GDM1 (cell line): ENCODE data around the gene B3GNT7.
"Not testable (repeated sequence)": the region's sequence is repeated elsewhere in the genome, so short reads cannot be mapped to it uniquely, and the experiment has no call there.

Source experiments
- DNase-seq: peaks from one replicate; lab custom pipeline; 2025; lab: John Stamatoyannopoulos, UW

B3GNT7 gene

DNA sequence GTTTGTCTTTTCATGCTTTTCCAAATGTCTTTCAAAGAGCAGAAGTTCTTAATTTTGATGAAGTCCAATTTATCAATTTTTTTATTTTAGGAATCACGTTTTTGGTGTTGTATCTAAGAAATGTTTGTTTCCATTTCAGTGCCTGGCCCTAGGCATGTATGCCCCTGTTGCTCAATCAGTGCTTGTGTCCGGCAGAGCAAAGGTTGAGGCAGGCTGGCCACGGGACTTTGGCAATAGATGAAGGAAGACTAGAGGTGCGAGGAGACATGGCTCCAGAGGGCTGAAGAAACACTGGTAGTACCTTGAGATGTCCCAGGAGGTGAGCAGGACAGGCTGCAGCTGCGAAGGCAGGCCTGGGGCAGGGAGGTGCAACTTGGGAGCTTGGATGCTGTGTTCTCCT is 10.1 kb upstream of the B3GNT7 start:
- DNase-seq, result no peak

DNA sequence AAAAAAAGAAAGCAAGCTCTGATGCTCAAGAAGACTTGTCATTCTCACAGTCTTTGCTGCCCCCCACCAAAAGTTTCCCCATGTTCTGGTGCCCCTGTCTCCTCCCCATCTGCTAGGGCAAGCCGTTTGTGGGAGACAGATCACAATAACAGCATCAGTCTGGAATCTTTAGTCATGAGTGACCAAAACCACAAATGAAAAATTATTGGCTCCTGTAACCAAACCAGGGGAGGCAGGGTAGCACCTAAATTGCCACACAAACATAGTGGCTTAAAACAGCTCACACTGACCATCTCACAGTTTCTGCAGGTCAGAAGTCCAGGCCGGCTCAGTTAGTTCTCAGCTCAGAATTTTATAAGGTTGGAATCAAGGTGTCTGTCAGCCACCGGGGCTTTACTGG is 9.1 kb upstream of the B3GNT7 start:
- DNase-seq, result no peak

DNA sequence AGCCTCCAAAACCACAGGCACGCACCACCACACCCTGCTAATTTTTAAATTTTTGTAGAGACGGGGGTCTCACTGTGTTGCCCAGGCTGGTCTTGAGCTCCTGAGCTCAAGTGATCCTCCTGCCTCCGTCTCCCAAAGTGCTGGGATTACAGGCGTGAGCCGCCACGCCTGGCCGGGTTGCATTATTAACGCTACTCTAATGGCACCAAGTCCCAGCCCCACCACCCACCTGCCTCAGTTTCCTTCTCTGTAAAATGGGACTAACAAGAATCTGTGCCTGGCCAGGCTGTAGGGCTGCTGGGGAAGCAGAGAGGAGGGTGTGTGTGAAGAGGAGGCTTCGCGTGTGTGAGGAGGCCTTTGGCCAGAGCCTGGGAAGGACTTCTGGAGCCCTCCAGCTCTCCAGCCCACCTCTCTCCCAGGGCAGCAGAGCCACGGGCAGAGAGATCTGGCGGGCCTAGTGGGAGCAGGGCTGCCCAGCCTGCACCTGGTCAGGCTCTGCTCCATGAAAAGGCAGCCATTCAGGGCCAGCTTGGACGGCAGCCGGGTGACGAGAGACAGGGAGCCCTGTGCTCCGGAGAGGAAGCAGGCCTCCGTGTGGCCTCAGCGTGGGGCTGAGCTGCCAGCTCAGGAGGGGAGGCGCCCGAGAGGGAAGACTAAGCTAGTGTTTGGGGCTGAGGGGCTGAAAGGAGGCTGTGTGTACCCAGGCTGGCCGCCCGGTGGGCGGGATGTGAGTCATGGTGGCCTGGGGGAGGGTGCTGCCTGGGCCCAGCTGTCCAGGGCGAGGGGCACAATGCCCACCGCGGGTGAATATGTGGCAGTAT is 7.4 kb upstream of the B3GNT7 start:
- DNase-seq, result peak; percentile 57

DNA sequence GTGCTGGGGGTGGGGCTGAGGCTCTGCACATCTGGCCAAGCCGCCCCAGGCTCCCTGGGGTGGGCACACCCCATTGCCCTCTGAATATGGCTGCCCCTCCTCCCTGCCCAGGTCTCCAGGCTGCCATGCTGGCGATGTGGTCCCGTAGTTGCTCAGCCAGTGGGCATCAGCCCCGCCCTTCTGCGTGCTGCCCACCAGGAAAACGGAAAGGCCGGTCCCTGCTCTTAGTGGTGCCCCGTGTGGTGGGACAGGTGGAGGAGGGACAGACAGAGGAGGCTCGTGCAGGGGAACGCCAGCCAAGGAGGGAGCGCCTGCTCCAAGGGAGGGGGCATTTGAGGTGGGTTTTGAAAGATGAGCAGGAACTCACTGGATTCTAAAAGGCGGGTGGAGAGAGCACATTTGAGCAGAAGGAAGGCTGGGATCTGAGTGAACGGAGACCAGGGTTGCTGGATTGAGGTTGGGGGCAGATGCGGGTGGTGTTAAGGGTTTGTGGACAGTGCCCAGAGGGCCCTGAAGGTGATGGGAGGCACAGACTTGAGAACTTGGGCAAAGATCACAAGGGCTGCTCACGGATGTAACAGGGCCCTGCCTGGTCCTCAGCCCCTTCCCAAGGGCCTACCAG is 6.7 kb upstream of the B3GNT7 start:
- no peak for DNase-seq

DNA sequence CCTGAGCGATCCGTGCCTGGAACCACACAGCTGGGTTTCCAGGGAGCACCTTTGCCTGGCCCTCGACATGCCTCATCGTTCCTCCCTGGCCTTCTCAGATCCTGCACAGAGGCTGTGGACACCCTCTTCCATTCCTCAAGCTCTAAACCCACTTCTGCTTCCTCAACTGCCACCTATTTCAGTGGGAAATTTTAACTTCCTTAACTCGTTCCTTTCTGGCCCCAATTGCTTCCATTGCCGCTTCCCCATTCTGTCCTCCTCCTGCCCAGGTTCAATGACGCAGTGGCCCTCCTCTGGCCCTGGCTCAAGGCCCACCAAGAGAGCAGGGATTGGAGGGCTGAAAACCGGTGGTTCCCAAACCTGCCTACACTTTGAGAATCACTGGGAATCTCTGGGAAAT is 4.8 kb upstream of the B3GNT7 start:
- DNase-seq, result peak; percentile 41

DNA sequence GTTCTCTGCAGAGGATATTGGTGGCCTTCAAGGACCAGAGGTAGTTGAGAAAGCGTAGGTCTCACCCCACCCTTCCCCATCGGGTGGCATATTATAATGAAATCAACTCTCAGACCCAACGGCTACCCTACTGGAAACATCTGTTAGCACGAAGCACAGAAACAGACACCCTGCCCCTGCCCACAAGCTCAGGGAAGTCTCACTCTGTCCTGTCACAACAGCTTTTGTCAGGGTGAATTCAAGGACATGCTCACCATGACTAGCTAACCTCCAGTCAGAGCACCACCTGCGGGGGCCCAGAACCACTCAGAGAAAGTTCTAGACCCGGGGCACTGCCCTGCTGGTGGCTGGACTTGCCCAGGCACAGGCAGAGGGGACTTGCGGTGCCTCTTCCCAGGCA is 3.5 kb upstream of the B3GNT7 start:
- no peak for DNase-seq

DNA sequence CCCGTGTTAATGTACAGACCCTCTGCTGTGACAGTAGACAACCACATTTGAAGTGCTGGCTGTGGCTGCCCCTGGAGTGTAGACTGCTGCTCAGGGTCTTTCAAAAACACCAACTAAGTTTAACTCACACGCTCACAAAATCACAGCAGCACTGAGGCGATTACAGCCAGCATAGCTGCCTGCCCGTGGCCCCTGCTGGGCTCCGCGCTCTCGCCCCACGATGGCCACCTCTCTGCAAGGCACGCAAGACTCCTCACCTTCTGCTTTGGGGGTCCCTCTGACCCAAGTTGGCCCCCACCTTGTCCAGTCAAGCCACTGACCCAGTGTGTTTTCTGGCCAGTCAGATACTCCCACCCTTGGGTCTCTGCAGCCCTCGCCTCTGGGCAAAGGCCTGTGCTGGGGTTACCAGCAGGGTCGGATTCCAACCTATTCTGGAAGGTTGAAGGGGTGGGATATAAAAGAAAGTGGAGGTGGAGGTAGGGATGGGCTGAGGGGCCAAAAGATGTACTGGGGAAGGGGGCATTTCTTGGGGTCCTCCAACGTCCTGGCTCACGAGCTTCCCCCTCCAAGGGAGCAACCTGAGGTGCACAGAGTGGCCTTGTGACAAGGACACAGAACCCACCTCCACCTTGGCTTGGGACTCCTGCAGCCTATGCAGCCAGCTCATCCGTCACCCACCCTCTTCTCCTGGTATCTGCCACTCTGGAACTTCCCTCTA is 2.9 kb upstream of the B3GNT7 start:
- DNase-seq, result no peak

DNA sequence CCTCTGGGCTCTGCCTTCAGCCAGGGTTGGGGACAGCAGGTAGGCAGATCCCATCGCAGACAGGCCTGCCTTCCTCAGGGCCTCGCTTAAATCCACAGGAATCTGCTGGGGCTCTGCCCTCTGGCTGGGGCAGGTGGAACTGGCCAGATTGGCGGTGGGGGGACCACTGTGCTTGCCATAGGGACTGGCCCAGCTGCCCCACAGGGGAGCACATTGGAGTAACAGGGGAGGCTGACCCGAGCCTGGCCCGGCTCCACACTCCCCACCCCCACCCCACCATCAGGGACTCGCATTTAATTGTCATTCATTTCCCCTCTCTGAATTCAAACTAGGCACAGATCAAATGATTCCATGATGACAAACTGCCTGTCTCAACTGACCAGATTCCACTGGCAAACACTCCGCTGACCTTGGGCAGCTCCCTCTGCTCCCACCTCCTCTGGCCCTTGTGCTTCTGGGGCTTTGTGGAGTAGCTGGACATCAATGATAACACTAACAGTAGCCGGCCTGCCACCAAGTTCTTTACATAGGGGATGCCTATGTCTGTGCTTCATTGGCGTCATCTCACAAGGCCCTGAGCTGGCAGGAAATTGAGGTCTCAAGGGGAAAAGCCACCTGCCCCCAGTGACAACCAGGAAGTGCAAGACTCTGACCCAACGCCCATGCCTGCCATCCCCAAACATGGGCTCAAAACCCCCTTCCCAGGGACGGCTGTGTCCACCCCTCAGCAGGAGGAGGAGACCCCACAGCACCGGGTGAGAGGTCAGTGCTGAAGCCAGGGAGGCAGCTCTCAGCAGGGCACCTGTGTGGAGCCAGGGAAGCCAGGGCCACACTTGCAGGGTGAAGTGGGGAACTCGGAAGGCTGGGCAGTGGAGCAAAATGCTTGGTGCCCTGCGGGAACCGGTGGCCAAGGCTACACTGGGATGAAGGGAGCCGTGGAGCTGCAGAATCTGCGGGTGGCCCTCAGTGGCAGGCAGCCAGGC is 2.1 kb upstream of the B3GNT7 start:
- no peak for DNase-seq

DNA sequence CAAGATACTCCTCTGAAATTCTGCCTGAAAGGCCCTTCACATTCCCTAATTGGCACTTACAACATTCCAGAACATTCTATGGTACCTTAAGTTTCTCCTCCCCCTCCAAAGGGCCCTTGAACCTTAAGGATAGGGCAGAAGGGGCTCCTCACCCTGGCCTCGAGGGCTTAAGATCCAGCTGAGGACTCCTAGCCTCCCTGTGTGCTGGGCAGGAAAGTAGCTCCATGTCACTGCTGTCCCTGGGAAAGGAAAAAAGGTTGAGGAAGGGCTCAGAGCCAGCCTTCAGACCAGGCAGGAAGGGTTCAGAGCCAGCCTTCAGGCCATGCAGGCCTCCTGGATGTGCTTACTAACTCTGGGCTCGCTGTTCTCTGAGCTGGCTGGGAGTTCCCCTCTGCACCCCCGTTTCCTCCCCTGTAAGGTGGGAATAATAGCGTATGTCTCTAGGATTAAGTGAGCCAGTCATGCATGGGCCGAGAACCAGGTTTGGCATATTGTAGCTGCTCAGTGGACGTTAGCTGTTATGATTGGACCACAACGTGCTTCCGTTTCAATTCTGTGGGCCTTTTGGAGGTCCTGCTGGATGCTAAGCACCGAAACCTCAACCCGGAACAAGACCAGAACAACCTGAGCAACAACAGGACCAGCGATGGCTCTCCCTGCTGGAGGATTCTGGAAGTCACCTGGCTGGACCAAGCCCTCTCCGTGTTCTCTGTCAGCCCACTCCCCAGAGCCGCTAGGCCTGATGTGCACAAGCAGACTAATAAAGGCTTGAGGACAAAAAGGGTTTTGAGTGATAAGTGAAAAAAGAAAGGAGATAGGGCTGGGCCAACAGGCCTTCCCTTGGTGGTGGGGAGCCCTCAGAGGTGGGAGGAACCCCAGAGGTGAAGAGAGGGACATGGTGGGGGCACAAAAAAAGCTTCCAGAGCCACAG is 1.0 kb upstream of the B3GNT7 start:
- no peak for DNase-seq

DNA sequence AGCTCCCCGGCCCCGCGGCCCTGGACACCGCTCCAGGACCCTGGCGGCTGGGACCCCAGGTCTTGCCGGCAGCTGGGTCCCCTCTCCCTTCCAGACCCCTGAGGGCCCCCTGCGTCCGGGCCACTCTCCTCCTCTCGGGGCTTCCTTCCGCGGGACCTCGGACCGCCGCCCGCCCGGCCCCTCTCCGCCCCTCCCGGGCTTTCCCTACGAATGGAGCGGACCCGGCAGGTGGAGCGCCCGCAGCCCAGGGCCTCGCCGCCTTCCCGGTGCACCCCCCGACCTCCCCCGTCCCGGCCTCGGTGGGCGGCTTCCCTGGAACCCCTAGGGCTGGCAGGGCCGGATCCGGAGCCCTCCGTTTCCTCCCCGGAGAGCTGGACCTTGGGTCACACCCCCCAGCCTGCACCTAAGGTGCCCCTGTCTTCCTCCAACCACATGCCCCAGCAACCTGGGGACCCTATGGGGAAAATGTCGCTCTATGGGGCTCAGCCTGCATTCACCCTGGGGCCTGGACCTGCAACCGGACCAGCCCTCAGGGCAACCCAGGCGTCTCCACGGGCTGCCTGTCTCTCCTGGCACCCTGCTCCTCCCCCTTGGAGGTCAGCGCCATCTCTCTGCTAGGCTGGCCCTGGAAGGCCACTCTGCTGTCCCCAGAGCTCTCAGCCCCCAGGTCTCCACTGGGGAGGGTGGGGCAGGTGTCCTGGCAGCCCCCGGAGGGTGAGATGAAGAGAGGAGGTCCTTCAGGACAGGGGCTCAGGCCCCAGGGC is 730 bp downstream of the B3GNT7 start:
- DNase-seq, result no peak

DNA sequence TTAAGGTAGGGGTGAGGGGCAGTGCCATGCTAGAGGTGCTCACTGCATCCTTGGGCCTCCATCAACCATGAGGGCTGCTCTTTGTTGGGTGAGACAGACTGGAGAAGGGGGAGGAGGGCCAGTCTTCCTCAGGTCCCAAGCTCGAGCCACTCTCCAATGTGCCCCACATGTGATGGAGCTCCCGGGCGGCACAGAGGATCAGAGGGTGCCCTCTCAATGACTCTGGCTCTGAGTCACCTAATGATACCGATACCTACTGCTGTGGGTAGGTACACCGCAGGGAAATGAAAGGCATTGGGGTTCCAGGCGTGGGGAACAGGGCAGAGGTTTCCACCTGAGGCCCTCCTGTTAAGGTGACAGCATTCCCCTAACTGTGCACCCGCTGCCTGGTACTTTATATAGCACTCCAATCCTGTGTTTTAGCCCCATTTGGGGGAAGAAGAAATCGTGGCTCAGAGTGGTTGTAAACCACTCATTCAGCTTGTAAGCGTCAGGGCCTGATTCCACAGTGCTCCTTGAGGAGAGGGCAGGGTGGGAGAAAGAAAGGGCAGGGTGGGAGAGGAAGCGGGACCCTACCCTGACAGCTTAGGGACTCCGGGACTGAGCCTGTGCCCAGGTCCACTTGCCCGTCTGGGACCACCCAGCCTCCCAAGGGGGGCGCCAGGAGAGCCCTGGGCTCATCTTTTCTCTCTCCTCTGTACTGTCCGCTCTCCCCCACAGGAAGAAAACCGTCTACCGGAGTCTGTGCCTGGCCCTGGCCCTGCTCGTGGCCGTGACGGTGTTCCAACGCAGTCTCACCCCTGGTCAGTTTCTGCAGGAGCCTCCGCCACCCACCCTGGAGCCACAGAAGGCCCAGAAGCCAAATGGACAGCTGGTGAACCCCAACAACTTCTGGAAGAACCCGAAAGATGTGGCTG is 1.8 kb downstream of the B3GNT7 start:
- no peak for DNase-seq

DNA sequence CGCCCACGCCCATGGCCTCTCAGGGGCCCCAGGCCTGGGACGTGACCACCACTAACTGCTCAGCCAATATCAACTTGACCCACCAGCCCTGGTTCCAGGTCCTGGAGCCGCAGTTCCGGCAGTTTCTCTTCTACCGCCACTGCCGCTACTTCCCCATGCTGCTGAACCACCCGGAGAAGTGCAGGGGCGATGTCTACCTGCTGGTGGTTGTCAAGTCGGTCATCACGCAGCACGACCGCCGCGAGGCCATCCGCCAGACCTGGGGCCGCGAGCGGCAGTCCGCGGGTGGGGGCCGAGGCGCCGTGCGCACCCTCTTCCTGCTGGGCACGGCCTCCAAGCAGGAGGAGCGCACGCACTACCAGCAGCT is 2.4 kb downstream of the B3GNT7 start:
- DNase-seq, result no peak

DNA sequence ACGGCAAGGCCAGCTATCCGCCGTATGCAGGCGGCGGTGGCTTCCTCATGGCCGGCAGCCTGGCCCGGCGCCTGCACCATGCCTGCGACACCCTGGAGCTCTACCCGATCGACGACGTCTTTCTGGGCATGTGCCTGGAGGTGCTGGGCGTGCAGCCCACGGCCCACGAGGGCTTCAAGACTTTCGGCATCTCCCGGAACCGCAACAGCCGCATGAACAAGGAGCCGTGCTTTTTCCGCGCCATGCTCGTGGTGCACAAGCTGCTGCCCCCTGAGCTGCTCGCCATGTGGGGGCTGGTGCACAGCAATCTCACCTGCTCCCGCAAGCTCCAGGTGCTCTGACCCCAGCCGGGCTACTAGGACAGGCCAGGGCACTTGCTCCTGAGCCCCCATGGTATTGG is 3.1 kb downstream of the B3GNT7 start:
- no peak for DNase-seq

DNA sequence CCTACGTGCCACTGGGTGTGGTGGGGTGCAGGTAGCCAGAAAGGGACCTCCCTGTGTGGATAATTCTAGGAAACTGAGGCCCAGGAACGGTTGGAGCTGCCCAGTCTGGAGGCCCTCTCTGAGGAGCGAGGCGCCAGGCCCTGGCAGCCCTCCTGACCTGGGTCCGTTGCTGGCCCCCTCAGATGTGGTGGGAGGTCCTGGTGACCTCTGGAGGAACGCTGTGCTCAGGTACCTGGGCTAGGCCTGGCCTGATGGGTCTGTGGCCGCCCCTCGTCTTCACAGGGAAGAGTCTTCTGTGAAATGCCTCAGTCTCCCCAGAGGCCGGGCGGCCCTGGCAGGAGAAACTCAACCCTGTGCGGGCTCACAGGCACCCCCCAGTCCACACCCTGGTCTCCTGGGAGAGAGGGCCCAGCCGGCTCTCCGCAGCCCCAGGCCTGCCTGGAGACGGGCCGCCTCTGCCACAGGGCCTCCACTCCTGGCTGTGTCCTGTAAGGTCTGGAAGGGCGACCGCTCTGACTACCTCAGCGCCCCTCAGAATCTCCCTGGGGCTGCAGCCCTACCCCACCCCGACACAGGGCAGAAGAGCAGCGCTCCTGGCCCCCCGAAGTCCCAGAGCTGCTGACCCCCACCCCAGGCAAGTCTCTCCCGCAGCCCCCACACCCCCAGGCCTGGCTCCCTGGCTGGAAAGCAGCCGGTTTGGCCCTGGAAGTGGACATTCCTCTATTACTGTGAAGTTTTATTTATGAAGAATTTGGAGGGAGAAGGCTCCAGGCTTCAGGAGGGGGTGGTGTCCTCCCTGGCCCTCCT is 3.7 kb downstream of the B3GNT7 start:
- DNase-seq, result no peak

DNA sequence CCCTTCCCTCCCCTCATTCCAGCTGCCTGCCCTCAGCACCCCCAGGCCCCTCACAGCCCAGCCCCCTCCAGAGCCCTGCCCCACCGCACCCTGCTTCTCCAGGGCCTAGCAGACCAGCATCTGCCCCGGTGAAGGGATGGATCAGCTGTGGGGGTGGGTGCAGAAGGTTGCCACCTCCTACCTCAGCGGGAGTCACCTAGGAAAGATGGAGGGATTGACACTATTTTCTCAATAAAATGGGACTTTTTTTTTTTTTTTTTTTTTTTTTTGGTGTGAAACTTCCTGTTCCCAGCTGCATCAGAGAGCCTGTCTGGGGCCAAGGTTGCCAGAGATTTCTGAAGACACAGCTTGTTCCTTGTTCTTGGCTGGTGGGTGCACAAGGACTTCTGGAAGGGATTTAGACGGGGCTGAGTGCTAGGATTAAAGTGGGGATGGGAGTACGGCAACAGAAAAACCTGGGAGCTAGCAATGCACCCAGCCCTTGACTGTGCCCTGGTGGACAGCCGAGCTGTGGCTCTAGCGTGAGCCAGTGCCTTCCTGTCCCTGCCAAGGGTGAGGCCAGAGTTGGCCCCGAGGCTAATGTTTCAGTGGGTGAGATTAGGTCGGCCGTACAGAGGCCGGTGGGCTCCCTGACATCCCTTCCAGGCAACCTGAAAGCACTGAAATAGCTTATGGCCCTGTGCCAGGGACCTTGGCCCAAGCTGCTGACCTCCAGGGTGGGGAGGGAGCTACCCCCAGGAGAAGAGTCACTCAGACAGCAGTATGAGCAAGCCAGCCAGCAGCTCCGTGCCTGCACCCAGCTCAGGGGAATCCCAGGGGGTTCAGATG is 4.6 kb downstream of the B3GNT7 start:
- DNase-seq, result no peak

DNA sequence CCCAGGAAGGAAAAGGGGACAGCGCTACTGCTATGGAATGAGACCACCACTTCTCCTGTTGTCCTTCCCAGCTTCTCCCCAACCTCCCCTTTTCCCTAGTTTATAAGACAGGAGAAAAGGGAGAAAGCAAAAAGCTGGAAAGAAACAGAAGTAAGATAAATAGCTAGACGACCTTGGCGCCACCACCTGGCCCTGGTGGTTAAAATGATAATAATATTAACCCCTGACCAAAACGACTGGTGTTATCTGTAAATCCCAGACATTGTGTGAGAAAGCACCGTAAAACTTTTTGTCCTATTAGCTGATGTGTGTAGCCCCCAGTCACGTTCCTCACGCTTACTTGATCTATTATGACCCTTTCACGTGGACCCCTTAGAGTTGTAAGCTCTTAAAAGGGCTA is 5.2 kb downstream of the B3GNT7 start:
- not testable (repeated sequence) for DNase-seq

DNA sequence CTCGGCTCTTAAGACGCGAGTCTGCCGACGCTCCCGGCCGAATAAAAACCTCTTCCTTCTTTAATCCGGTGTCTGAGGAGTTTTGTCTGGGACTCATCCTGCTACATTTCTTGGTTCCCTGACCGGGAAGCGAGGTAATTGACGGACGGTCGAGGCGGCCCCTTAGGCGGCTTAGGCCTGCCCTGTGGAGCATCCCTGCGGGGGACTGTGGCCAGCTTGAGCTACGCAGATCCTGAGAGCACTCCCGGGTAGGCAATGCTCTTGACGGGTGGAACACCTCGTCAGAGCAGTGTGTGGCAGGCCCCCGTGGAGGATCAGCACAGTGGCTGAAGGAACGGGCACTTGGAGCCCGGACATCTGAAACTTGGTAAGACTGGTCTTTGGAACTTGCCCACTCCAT is 5.6 kb downstream of the B3GNT7 start:
- DNase-seq, result not testable (repeated sequence)
